Glutamatergic neuron (in vitro differentiated cells): ENCODE measurements around the gene KNDC1. TPM values are rescaled to one million over a fixed set of nuclear protein-coding genes. Genes with fewer than 3 reads are reported as not detected.

Experiments
- DNase-seq: peaks from one replicate; pipeline ENCODE4 v3.0.0; 2022
- H3K27ac Mint-ChIP-seq: one replicate; pipeline ENCODE4 v1.8.0; 2020; ENCODE audit warnings: mild to moderate bottlenecking, mixed read lengths, inconsistent platforms; ENCODE audit not compliant: unreplicated experiment
- H3K27me3 Mint-ChIP-seq: one replicate; pipeline ENCODE4 v1.8.0; 2020; ENCODE audit warnings: mild to moderate bottlenecking, moderate library complexity, mixed read lengths, inconsistent platforms; ENCODE audit not compliant: unreplicated experiment
- H3K36me3 Mint-ChIP-seq: one replicate; pipeline ENCODE4 v1.8.0; 2020; ENCODE audit warnings: mild to moderate bottlenecking, mixed read lengths, inconsistent platforms; ENCODE audit not compliant: unreplicated experiment
- H3K4me1 Mint-ChIP-seq: one replicate; pipeline ENCODE4 v1.8.0; 2020; ENCODE audit warnings: mild to moderate bottlenecking, low read depth, mixed read lengths, inconsistent platforms; ENCODE audit not compliant: unreplicated experiment
- H3K4me3 Mint-ChIP-seq: one replicate; pipeline ENCODE4 v1.8.0; 2020; ENCODE audit warnings: mild to moderate bottlenecking, mixed read lengths, inconsistent platforms; ENCODE audit not compliant: unreplicated experiment
- H3K9me3 Mint-ChIP-seq: one replicate; pipeline ENCODE4 v1.8.0; 2020; ENCODE audit warnings: mild to moderate bottlenecking, moderate library complexity, mixed read lengths, inconsistent platforms; ENCODE audit not compliant: unreplicated experiment
- total RNA-seq: library from RNA; stranded (reverse); fragmentation: NEBNext Ultra II Directional; extraction: Animal tissue kit (Norgen Biotek cat#: 25700); gene quantifications from one replicate; pipeline ENCODE4 v1.2.1, GENCODE V29; 2021; ENCODE audit not compliant: unreplicated experiment
- TF ChIP-seq, protein P1 (sequence below): fragments of 200-600 bp; sonication (generic); IDR thresholded peaks from one replicate; pipeline ENCODE4 v1.5.0; 2021; ENCODE audit not compliant: partially characterized antibody, unreplicated experiment

KNDC1 gene
- total RNA-seq, 1 donor from 2014 or later, result 7.4 TPM

DNA sequence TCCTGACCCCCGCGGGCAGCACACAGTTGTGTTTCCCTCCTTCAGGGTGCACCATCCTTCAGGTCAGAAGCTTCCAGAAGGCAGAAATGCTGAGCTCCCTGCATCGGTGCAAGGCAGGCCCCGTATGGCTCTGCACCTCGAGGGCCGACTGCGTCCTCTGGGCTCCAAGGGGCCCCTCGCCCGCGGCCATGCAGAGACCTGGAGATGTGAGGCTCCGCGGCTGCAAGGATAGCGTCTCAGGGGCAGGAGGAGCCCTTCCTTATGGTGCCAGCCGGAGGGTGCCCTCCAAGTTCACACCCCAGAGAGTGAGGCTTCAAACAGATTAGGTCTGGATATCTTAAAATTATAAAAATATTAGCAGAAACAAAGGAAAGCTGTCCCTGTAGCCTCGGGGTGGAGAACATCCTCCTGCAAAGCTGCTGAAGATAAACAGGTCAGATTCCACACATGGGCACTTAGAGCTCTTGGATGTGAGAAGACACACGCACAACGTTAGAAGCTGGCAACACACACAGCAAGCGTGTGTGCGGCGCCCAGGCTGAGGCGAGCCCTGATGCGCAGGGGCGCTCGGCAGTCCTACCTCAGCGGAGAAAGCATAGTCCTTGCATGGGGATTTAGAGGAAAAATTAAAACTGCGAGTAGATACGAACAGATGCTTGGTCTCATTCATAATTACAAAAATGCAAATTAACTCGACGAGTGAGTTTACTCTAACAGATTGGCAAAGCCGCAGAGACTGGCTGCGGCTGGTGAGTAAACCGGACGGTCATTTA lies 20.4 kb downstream of the KNDC1 start:
- Mint-ChIP-seq H3K4me1 (peaks cover 7% of the 10 kb centered on the region), H3K27me3 (peaks cover 14% of the 10 kb centered on the region), H3K36me3 (no peaks in the 10 kb centered on the region), H3K4me3 (peak overlapping the region; percentile 67), H3K27ac (no peak overlapping the region), H3K9me3 (peaks cover 9% of the 10 kb centered on the region)
- TF ChIP-seq, protein P1, sequence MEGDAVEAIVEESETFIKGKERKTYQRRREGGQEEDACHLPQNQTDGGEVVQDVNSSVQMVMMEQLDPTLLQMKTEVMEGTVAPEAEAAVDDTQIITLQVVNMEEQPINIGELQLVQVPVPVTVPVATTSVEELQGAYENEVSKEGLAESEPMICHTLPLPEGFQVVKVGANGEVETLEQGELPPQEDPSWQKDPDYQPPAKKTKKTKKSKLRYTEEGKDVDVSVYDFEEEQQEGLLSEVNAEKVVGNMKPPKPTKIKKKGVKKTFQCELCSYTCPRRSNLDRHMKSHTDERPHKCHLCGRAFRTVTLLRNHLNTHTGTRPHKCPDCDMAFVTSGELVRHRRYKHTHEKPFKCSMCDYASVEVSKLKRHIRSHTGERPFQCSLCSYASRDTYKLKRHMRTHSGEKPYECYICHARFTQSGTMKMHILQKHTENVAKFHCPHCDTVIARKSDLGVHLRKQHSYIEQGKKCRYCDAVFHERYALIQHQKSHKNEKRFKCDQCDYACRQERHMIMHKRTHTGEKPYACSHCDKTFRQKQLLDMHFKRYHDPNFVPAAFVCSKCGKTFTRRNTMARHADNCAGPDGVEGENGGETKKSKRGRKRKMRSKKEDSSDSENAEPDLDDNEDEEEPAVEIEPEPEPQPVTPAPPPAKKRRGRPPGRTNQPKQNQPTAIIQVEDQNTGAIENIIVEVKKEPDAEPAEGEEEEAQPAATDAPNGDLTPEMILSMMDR, result no peak
- DNase-seq, result no peak

DNA sequence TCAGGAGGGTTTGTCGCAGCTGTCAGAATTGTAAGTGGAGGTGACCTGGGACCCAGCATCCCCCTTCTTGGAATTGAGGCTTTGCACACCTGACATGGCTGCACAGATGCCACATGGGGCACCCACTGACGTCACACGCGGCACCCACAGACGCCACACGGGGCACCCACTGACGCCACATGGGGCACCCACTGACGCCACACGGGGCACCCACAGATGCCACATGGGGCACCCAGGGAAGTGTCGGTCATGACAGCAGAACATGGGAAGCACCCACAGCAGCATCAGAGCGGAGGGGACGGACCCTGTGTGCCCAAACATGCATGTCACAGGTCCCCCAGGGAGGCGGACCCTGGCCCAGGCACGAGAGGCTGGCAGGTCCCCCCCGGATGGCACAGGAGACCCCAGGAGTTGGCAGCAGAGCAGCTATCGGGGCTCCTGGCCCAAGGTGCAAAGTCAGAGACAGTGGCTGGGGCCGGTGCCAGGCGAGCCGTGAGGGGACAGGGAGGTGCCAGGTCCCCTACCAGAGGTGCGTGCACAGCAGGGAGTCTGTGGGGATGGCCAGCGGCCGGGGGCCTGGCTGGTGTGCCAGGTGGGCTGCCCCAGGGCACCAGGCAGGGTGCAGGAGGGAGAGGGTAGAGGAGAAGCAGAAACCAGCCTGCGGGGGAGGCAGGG lies 21.1 kb downstream of the KNDC1 start:
- DNase-seq, result peak; percentile 16
- Mint-ChIP-seq H3K4me3 (no peak overlapping the region), H3K27me3 (peaks cover 14% of the 10 kb centered on the region), H3K36me3 (no peaks in the 10 kb centered on the region), H3K4me1 (peaks cover 7% of the 10 kb centered on the region), H3K27ac (no peak overlapping the region), H3K9me3 (peaks cover 9% of the 10 kb centered on the region)
- TF ChIP-seq, protein P1, result no peak

DNA sequence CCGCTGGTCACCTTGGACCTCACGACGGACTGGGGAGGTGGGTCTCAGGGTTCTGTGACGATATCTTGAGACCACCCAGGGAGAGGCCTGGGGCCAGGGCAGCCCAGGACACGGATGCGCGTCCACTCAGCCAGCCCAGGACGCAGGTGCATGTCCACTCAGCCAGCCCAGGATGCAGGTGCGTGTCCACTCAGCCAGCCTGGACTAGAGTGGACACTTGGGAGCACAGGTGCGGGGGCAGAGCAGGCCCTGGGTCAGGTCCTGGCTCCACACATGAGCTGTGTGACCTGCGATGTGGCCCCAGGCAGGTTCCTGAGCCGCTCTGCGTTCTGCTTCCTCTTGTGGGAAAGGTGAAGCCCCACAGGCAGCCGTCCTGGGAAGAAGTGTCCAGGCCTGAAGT lies 22.2 kb downstream of the KNDC1 start:
- DNase-seq, result no peak
- Mint-ChIP-seq H3K4me3 (no peak overlapping the region), H3K27ac (no peak overlapping the region), H3K4me1 (peaks cover 12% of the 10 kb centered on the region), H3K27me3 (peaks cover 14% of the 10 kb centered on the region), H3K36me3 (no peaks in the 10 kb centered on the region), H3K9me3 (peaks cover 9% of the 10 kb centered on the region)
- TF ChIP-seq, protein P1, result no peak

DNA sequence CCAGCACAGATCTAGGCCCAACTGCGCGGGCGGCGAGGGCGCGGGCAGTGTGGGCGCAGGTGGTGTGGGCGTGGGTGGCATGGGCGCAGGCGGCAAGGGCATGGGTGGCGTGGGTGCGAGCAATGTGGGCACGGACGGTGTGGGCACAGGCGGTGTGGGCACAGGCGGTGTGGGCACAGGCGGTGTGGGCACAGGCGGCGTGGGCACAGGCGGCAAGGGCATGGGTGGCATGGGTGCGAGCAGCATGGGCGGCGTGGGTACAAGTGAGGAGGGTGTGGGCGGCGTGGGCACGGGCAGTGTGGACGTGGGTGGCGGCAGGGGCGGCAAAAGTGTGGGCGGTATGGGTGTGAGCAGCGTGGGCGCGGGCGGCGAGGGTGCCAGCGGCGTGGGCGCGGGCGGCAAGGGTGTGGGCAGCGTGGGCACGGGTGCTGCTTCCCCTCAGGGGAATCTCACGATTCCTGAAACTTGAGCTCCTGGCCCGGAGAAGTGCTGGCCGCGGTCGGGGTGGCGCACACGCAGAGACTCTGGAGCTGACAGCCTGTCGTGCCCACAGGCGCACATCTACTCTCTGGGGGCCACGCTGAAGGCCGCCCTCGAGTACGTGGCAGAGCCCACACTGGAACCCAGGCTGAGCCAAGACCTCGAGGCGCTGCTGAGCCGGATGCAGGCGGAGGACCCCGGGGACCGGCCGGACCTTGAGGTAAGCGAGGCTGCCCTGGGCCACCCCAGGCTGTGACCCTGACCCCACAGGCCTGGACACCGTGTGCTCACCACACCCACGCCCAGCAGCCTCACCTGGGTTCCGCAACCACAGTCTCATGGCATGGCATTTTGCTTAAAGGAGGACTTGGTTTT lies 23.0 kb downstream of the KNDC1 start:
- Mint-ChIP-seq H3K4me3 (no peak overlapping the region), H3K27ac (no peak overlapping the region), H3K36me3 (no peaks in the 10 kb centered on the region), H3K27me3 (peaks cover 10% of the 10 kb centered on the region), H3K9me3 (peaks cover 5% of the 10 kb centered on the region), H3K4me1 (peaks cover 12% of the 10 kb centered on the region)
- TF ChIP-seq, protein P1, result no peak
- peak; percentile 22 for DNase-seq
